H1 (cell line): ENCODE measurements around the gene PKD2. TPM values are rescaled to one million over a fixed set of nuclear protein-coding genes. Genes with fewer than 3 reads are reported as not detected.

Experiments used
- ASH2L ChIP-seq: fragments of 200-600, 300-600 bp; sonication (generic); IDR thresholded peaks from one replicate; pipeline ENCODE4 v1.7.1; 2017; ENCODE audit warnings: low read length
- BRCA1 ChIP-seq: IDR thresholded peaks from 2 replicates; pipeline ENCODE4 v1.6.1; 2012; ENCODE audit warnings: low read depth, low read length, improper control_type of control experiment
- CTBP2 ChIP-seq: IDR thresholded peaks from 2 replicates; pipeline ENCODE4 v1.7.0; 2011; ENCODE audit warnings: borderline replicate concordance, mild to moderate bottlenecking, moderate library complexity, mixed read lengths, low read length; ENCODE audit not compliant: insufficient read depth, insufficient read length
- EGR1 ChIP-seq: IDR thresholded peaks from 2 replicates; pipeline ENCODE4 v1.6.1; 2011; ENCODE audit warnings: low read depth, low read length, borderline replicate concordance
- JUND ChIP-seq: IDR thresholded peaks from 2 replicates; pipeline ENCODE4 v1.6.1; 2011; ENCODE audit warnings: mild to moderate bottlenecking, improper control_type of control experiment, low read length
- POLR2A ChIP-seq, 2 experiments: IDR thresholded peaks; 1 replicate in 1 of 2; 2 replicates in 1 of 2; pipeline ENCODE4 v1.6.1; 2011; ENCODE audit warnings: low read depth in 2 of 2, low read length in 2 of 2, mild to moderate bottlenecking in 2 of 2; ENCODE audit errors: control extremely low read depth in 1 of 2
- SIRT6 ChIP-seq: IDR thresholded peaks from one replicate; pipeline ENCODE4 v1.7.1; 2012; ENCODE audit warnings: low read length, inconsistent platforms
- SP1 ChIP-seq: IDR thresholded peaks from 2 replicates; pipeline ENCODE4 v1.6.1; 2011; ENCODE audit warnings: low read depth, low read length
- polyA plus RNA-seq, 7 experiments: library from polyadenylated mRNA; depleted of rRNA in 3 of 7; stranded (reverse) in 5 of 7; unstranded in 2 of 7; fragments of >200 nt in 5 of 7; fragments of 200-250 nt in 2 of 7; gene quantifications; 1 replicate in 5 of 7; 2 replicates in 1 of 7; 4 replicates in 1 of 7; pipeline versions ENCODE4 v1.2.1 to v1.2.3, GENCODE V29; 2011 to 2013; ENCODE audit warnings: missing spikeins in 2 of 7, mixed read lengths in 2 of 7
- total RNA-seq: library from RNA; stranded (reverse); fragmentation: NEBNext Ultra II Directional; extraction: Animal tissue kit (Norgen Biotek cat#: 25700); gene quantifications from 2 replicates; pipeline ENCODE4 v1.2.1, GENCODE V29; 2021
- TF ChIP-seq, protein P1 (sequence below): IDR thresholded peaks from 2 replicates; pipeline ENCODE4 v1.6.1; 2012; ENCODE audit warnings: inconsistent platforms

The PKD2 gene
- total and polyA plus RNA-seq, 2 of the 8 experiments (the other 6 are each of a cell fraction or from before 2014, with no cell fraction given) = 16.0 to 32.0 TPM

DNA sequence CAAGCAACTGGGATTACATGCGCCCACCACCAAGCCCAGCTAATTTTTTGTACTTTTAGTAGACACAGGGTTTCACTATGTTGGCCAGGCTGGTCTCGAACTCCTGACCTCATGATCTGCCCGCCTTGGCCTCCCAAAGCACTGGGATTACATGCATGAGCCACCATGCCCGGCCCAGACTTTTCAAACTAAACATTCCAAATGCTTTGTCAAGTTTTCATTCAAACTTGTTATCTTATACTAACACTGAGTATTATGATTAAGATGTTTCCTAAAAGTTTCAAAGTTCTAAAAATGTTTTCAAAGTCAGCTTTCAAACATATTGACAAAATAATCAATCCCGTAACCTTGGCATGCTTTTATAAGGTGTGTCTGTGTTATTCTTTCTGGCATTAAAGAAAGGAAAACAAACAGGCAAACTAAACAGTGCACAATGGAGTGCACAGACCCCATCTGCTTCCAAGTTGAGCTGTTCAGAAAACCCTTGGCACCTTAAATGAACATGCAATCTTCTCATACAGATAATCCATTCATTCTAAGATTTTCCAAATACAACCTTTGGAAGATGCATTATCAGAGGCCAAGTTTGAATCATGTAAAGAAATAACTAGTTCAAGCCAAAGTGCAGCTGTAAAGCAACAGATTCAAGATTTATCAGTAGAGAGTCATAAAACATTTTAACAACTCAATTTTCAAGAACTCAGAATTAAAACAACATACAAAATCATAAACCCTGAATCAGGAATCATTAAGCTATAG, 101.9 kb downstream of the PKD2 start (continued):
- TF ChIP-seq, protein P1, sequence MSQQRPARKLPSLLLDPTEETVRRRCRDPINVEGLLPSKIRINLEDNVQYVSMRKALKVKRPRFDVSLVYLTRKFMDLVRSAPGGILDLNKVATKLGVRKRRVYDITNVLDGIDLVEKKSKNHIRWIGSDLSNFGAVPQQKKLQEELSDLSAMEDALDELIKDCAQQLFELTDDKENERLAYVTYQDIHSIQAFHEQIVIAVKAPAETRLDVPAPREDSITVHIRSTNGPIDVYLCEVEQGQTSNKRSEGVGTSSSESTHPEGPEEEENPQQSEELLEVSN = no peak
- TF ChIP-seq BRCA1 = no peak
- TF ChIP-seq JUND = no peak
- no peak for TF ChIP-seq SP1
- TF ChIP-seq CTBP2 = no peak
- TF ChIP-seq POLR2A (IDR thresholded peaks at IDR 0.05; ENCODE audit: control extremely low read depth in 1 of 2, low read depth in 2 of 2, low read length in 2 of 2) = no peak
- no peak for TF ChIP-seq ASH2L
- TF ChIP-seq EGR1 = no peak
- TF ChIP-seq SIRT6 = no peak
